Measurements from ENCODE around the gene PSKH1. TPM values are rescaled to one million over a fixed set of nuclear protein-coding genes. Genes with fewer than 3 reads are reported as not detected.
"Not testable (repeated sequence)": the region's sequence is repeated elsewhere in the genome, so short reads cannot be mapped to it uniquely, and the experiment has no call there.

Gene PSKH1
- polyA plus RNA-seq, 3 donors: 38.0 to 42.6 (median 41.5) TPM

DNA sequence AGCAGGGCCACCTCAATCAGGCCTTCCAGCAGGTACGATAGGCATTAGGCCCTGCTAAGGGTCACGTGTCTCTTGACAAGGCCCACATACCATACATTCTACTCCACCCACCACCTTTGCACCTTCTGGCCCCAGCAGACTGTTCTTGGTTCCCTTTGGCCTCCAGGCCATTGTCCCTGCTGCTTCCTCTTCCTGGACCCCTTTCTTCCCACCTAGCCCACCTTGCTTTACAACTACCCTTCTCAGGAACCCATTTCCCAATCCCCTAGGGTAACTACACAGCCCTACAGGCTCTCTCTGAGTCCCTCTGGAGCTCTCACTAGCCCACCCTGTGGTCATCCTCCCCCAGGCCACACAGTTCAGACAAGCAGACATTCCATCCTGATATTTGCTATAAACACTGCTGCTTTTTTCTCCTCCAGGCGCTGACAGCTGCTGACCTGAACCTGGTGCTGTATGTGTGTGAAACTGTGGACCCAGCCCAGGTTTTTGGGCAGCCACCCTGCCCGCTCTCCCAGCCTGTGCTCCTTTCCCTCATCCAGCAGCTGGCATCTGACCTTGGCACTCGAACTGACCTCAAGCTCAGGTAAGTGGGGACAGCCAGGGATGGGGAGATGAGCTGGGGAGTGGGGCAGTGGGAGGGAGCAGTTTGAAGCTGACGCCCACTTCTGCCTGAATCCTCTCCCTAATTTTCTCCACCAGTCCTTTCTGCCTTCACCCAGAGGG, 9.7 kb upstream of the PSKH1 start:
- DNase-seq: no peak

DNA sequence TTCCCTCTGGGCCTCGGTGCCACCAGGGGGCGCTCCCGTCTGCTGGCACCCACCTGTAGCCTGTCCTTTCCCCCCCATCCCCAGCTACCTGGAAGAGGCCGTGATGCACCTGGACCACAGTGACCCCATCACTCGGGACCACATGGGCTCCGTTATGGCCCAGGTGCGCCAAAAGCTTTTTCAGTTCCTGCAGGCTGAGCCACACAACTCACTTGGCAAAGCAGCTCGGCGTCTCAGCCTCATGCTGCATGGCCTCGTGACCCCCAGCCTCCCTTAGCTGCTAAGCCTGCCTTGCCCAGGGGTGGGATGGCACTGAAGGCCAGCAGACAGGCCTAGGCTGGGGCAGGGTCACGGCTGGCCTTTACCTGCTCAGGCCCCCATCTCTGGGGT, 9.2 kb upstream of the PSKH1 start:
- no peak for DNase-seq

DNA sequence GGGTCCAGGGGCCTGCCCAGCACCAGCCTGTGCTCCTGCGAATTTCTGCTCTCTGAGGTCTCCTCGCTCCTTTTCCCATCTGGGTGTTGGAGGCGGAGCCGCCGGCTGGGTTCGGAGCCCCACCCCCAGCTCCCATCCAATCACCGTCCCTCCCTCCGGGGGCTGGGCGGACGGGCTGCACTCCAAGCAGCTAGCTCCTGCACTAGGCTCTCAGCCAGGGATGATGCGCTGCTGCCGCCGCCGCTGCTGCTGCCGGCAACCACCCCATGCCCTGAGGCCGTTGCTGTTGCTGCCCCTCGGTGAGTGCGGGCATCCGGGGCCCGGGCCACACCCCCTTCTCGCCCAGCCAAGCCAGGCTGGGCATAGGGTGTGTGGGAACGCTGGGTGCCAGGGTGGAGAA, 8.4 kb upstream of the PSKH1 start, which contains the start of gene NRN1L:
Gene NRN1L (plus strand): TSS at position 202 of the 400 bp plus-strand sequence. CDS start 19 bp downstream, at position 221.
- DNase-seq: peak; percentile 68

DNA sequence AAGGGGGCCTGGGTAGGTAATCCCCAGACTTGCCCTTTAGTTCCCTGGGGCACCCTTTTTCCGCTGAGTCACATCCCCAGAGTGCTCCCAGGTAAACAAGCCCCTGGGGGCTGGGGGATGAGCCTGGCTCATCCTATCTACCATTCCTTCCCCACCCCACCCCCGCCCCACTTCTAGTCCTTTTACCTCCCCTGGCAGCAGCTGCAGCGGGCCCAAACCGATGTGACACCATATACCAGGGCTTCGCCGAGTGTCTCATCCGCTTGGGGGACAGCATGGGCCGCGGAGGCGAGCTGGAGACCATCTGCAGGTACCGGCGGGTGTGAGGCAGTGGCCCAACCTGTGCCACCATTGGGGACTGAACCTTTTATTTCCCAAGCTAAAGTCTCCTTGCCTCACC, 7.5 kb upstream of the PSKH1 start:
- no peak for DNase-seq

DNA sequence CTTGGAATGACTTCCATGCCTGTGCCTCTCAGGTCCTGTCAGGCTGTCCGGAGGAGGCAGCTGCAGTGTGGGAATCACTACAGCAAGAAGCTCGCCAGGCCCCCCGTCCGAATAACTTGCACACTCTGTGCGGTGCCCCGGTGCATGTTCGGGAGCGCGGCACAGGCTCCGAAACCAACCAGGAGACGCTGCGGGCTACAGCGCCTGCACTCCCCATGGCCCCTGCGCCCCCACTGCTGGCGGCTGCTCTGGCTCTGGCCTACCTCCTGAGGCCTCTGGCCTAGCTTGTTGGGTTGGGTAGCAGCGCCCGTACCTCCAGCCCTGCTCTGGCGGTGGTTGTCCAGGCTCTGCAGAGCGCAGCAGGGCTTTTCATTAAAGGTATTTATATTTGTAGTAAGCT, 7.1 kb upstream of the PSKH1 start:
- no peak for DNase-seq

DNA sequence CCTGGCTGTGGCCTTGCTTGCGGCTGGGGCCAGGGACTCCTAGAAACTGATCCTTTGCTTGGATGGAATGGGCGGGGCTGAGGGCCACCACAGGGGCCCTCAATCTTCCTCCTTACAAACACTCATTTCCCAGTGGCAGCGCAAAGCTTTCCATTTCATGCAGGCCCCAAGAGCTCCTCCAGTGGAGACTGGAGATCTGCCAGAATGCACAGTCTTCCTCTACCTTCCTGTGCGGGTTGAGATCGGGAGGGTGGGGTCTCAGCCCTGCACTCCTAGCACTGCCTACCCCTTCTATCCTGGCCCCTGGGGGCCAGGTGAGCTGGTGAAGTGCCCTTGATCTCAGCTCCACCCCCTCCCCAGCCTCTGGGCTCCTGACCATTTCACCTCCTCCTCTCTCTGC, 6.7 kb upstream of the PSKH1 start:
- DNase-seq: no peak

DNA sequence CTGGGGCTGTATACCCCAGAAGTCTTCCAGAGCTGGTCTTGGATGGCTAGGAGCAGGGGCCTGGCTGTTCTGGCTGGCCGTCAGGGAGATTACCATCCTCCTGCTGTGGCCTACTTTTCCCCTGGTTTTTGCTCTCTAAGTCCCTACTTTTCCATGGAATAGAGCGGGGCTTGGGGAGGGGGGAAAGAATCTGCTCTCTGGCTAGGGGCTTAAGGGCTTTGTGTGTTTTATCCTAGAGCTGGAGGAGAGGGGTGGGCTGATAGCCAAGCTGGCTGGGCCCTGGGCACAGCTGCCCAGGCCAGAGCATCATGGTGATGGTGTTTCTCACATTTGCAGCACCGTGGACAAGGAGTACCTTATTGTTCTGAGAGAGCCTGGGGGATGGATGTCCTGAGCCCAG, 4.7 kb upstream of the PSKH1 start:
- no peak for DNase-seq

DNA sequence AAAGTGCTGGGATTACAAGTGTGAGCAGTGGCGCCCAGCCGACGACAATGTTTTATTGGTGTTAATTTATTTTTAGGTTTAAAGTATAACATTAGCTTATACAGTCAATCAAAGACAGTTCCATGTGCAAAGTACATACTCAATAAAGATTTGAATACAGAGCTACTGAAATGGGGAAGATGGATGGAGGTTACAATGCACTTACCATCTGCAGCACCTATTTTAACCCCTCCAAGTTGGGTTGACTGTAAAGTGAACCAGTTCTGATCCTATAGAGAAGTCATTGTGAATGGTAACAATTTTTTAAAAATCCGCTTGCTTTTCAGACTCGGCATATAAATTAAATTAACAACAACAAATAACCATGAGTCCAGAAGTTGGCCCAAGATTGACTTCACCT, 679 bp upstream of the PSKH1 start:
- no peak for DNase-seq

DNA sequence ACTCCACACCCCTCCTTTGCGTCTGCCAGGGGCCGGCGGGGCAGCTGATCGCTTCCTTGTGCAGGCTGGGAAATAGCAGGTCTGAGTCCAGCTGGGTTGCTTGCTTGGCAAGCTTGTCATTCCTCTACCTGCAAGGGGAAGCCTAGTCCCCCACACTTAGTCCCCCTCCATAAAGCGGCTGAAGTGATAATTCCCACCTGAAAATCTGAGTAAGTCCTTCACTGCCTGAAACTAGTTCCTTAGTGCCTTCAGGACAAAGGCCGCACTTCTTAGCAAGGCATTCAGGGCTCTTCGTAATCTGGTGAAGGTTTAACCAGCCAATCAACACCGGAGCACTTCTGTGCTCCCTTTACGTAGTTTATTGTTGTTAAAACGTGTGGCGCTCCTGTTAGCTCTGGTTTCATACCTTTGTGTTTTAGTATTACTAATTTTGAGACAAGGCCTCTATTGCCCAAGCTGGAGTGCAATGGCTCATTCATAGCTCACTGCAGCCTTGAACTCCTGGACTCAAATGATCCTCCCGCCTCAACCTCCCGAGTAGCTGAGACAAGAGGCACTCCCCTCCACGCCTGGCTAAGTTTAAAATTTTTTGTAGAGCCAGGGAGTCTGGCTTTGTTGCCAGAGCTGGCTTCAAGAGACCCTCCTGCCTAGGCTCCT, 817 bp downstream of the PSKH1 start:
- DNase-seq: no peak

DNA sequence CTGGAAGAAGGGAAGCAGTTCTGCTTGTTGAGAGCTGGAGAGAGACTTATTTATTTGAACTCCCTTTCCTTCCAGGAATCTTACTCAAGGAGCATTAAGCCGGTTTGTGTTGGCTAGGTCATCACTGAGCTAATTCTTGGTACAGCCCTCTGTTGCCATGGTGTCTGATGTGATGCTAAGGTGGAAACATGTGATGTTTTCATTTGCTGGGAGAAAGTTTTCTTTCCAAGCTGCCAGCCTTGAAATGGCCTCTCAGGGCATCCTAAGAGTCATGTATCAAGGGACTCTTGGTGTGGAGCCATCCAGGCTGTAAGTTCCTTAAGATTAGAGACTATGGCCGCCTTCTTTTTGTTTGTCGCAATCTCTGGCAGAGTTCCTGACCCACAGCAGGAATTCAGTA, 4.2 kb downstream of the PSKH1 start:
- no peak for DNase-seq

DNA sequence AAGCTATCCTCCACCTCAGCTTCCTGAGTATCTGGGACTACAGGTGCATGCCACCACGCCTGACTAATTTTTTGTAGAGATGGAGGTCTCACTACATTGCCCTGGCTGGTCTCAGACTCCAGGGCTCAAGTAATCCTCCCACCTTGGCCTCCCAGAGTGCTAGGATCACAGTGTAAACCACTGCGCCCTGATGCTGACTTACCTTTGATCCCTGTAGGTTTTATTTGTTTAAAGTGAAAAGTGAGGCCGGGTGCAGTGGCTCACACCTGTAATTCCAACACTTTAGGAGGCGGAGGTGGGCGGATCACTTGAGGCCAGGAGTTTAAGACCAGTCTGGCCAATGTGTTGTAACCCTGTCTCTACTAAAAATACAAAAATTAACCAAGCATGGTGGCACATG, 8.7 kb downstream of the PSKH1 start:
- no peak for DNase-seq

DNA sequence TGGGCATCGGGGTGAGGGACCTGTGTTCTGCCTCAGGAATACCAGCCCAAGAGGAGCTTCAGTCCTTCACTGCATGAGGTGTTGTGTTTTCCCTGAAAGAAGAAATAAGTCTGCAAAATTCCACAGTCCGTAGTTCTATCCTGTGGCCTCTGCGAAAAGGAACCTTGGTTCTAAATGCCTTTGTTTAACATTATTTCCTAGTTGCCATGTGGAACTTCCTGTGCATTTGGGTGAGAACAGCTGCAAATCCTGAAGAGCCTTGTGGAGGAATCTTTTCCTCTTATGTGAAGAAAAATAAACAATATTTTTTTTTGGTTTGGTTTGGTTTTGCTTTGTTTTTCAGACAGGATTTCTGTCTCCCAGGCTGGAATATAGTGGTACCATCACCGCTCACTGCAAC, 9.8 kb downstream of the PSKH1 start:
- no peak for DNase-seq

DNA sequence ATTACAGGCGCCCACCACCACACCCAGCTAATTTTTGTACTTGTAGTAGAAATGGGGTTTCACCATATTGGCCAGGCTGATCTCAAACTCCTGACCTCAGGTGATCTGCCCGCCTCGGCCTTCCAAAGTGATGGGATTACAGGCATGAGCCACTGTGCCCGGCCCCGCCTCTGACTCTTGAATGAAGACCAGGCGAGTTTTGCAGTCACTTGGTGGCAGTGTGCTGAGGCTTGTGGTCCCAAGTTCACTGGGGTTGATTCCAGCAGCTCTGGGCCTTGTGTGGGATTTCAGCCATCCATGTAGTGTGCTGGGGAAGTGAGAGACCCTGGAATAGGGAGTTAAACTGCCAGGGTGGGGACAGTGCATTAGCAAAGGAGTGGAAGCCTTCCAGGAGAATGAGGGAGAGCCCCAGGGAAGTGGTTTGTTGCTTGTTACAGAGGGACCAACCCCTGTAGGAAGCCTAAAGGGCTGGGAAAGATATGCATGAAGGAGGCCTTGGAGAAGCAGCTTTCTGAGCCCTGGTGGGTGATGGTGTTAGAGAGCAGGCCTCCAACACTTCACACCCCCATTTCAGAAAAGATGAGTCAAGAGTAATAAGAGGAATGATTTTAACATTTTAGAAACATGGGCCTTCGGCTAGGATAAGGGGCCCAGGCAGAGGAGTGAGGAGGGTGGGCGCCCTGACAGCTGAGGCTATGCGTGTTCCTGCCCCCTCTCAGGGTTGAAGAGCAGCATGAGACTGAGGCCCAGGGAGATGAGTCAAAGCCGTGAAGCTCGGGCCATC, 14.5 kb downstream of the PSKH1 start:
- no peak for DNase-seq

DNA sequence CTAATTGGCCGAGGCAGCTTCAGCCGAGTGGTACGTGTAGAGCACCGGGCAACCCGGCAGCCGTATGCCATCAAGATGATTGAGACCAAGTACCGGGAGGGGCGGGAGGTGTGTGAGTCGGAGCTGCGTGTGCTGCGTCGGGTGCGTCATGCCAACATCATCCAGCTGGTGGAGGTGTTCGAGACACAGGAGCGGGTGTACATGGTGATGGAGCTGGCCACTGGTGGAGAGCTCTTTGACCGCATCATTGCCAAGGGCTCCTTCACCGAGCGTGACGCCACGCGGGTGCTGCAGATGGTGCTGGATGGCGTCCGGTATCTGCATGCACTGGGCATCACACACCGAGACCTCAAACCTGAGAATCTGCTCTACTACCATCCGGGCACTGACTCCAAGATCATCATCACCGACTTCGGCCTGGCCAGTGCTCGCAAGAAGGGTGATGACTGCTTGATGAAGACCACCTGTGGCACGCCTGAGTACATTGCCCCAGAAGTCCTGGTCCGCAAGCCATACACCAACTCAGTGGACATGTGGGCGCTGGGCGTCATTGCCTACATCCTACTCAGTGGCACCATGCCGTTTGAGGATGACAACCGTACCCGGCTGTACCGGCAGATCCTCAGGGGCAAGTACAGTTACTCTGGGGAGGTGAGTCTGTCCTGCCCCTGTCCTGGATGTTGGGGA, 16.1 kb downstream of the PSKH1 start:
- no peak for DNase-seq

DNA sequence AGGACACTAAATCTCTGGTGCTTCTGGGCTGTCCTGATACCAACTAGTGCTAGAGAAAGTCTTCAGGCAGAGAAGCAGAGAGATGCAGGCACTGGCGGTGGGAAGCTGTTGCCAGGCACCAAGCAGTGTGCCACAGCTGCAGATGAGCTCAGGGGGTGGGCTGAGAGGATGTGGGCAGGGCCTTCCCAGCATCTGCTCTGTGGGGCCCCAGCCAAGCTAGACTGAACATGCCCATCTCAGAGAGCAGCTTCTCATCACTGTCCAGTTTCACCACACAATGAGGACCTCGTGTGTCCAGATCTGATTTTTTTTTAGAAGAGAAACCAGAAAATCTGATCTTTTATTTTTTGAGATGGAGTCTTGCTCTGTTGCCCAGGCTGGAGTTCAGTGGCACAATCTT, 17.1 kb downstream of the PSKH1 start:
- no peak for DNase-seq

DNA sequence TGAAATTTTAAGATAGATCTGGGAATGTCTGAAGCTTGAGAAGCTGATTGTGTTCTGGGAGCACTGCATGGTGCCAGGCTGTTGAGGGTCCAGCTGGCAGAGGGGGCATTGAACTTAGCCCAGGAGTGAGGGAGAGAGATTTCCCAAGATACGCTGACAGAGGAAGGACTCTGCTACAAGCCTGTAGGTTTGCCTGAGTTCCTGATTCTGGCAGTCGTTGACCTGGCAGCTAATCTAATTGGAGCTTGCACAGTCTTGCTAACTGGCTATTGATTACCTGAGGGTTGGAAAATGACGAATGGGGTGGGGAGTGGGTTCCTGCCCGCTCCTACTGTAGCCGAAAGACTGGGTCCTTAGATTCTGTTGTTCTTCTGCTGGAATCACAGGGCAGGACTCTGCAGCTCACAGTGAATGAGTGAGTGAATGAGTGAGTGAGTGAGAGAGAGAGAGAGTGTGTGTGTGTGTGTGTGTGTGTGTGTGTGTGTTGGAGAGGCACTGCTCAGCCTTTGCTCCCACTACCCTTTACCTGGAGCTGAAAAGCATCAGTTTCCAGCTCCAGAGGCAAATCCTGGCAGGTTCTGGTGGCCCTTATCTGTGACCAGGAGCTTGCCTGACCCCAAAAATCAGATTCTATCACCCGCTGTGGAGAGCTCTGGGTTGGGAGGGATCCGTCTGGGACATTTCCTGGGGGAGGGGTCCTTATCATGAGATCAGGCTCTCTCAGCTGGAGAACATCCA, 21.9 kb downstream of the PSKH1 start:
- no peak for DNase-seq

DNA sequence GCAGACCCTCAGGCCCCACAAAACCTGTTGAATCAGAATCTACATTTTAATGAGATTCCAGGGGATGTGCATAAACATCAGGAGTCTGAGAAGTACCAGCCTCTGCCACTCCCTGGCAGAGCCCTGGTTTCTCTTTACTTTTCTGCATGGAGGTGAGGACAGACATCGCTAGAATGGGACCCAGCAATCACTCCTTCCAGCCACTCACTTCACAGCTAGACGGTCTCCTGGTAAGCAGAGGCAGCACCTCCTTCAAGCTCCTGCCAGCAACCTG, 22.4 kb downstream of the PSKH1 start:
- DNase-seq: not testable (repeated sequence)

DNA sequence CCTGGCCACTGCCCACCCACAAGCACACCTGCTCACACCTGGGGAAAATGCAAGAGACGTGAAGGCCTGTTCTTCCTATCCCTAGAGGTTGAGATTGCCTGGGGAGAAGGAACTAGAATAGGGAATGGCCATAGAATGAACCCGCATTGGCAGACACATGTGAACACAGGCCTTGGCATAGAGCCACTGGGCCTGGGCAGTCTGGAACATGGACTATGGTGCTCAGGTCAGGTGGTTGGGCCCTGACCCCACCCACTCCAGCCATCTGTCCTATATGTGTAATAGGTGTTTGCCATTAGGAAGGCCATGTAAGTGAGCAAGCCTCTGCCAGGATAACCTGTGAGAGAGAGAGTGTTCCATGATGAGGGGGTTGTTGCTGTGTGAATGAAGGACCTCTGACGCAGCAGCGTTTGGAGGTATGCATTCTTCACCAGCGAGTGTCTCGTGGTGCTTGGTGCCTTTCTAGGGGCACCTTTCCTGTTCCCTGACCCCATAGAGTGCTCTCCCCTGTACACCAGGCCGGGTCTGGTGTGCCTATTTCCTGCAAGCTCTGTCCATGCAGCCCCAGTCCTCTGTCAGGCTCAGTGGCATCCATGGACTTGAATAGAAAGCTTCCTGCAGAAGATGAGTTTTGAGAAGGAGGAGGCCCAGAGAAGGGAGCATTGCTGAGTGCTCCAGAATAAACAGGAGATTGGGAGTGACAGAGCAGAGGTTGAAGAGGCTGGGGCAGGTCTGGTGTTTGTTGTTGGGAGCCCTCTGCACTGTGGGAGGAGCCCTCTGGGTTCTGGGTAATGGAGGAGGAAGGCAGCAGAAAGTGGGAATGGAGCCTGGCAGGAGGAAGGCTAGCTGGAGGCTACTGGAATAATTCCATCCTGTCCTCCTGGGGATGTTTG, 23.0 kb downstream of the PSKH1 start:
- no peak for DNase-seq

DNA sequence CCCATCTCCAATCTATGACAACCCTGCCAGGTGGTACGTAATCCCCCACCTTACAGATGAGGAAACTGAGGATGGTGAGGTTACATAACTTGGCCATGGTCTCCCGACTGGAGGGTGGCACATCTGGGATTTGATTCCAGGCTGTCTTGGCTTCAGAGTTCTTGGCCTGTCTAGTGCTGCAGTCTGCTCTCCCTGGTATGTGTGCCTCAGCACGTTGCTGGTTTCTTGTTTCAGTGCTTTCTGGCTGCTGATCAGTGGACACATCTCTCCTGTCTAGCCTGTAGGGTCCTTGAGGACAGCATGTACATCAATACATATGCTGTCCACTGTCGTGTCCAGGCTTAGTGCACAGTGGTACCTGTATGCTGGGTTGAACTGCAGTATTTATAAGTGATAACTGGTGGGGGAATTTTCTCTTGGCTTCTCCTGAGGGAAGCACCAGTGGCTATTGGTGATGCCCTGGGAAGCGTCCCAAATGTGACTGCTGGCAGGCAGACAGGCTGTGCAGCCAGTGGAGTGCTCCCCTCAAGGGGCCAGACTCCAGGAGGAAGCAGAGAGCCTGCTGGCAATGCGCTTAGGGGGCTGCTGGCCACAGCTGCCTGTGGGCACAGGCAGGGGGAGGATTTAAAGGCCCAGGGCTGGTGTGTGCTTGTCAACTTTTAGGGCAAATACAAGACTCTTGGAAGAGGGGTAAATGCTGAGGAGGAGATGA, 24.2 kb downstream of the PSKH1 start:
- DNase-seq: no peak

DNA sequence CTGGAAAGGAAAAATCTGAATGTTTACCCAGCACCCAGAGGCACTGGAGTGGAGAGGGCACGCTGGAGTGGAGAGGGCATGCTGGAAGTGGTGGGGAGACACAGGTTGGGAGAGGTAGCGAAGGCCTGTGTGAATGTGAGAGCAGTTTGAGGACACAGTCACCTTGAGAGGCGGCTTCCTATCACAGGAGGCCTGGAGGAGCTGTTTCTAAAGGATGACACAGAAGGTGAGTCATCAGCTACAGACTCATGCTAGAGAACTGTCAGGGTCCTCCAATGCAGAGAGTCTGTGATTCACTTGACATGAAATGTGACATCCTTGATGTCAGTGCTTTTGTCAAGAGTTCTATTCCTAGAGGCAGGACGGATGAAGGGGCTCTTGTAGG, 24.8 kb downstream of the PSKH1 start:
- DNase-seq: no peak
